ENCODE data around the gene OR6K2. TPM values are rescaled to one million over a fixed set of nuclear protein-coding genes. Genes with fewer than 3 reads are reported as not detected.
"Not testable (repeated sequence)": the region's sequence is repeated elsewhere in the genome, so short reads cannot be mapped to it uniquely, and the experiment has no call there.

The OR6K2 gene
- polyA plus RNA-seq, 3 donors: not detected

GRCh38 chr1:158691907-158692306 is 8.5 kb downstream of the OR6K2 start:
- peaks cover 3 to 9% (median 7%) of the 10 kb centered on the region in 7 donors for H3K9me3 Mint-ChIP-seq
- Histone ChIP-seq H3K79me2 (ENCODE audit: insufficient read depth, low read length) (no peaks in the 10 kb centered on the region), H3K27ac (ENCODE audit: low read depth in 1 of 2, low read length in 2 of 2) (no peak overlapping the region), H2AFZ (ENCODE audit: insufficient read depth, low read depth, low read length, poor library complexity, severe bottlenecking) (no peak overlapping the region), H3K4me3 (replicated peaks in 1 of 3; ENCODE audit: low read depth in 2 of 3, low read length in 3 of 3) (no peak overlapping the region), H4K20me1 (ENCODE audit: insufficient read depth, low read length) (no peaks in the 10 kb centered on the region), H3K4me1 (ENCODE audit: control insufficient read depth in 1 of 2, insufficient read depth in 2 of 2, low read length in 2 of 2) (peaks cover 0 to 2% of the 10 kb centered on the region in 2 donors), H3K9me3 (replicated peaks in 1 of 2; ENCODE audit: control insufficient read depth in 1 of 2, insufficient read depth in 1 of 2, low read length in 2 of 2) (no peaks in the 10 kb centered on the region), H3K9ac (ENCODE audit: insufficient read depth, low read length, poor library complexity, severe bottlenecking) (no peak overlapping the region), H3K27me3 (ENCODE audit: control insufficient read depth in 2 of 2, insufficient read depth in 2 of 2, low read length in 2 of 2) (peaks cover 0 to 3% of the 10 kb centered on the region in 2 donors), H3K36me3 (replicated peaks in 1 of 2; ENCODE audit: control insufficient read depth in 1 of 2, insufficient read depth in 2 of 2, low read length in 2 of 2) (no peaks in the 10 kb centered on the region), H3K4me2 (replicated peaks; ENCODE audit: extremely low read depth, low read length, poor library complexity, severe bottlenecking) (no peak overlapping the region)
- H3K4me3 Mint-ChIP-seq: no peak overlapping the region
- peaks cover 0 to 4% (median 0%) of the 10 kb centered on the region in 3 donors for H3K27me3 Mint-ChIP-seq (ENCODE audit: low read depth in 3 of 3)
- TF ChIP-seq CTCF (IDR thresholded peaks at IDR 0.05): no peak
- no peak overlapping the region for H3K27ac Mint-ChIP-seq
- intact Hi-C loops (cut with micrococcal nuclease): no loop called here
- no peak for DNase-seq
- no peaks in the 10 kb centered on the region for H3K36me3 Mint-ChIP-seq
- H3K4me1 Mint-ChIP-seq: peaks cover 1% of the 10 kb centered on the region

- H3K27me3 ChIP-seq (ENCODE audit: control insufficient read depth in 2 of 2, insufficient read depth in 2 of 2, low read length in 2 of 2); H3K36me3 ChIP-seq (replicated peaks in 1 of 2; ENCODE audit: control insufficient read depth in 1 of 2, insufficient read depth in 2 of 2, low read length in 2 of 2); intact Hi-C loops (cut with micrococcal nuclease); H2AFZ ChIP-seq (ENCODE audit: insufficient read depth, low read depth, low read length, poor library complexity, severe bottlenecking); H3K4me3 ChIP-seq (replicated peaks in 1 of 3; ENCODE audit: low read depth in 2 of 3, low read length in 3 of 3); H3K36me3 Mint-ChIP-seq; H3K4me3 Mint-ChIP-seq; H3K4me1 Mint-ChIP-seq; H3K9me3 Mint-ChIP-seq; DNase-seq; H3K79me2 ChIP-seq (ENCODE audit: insufficient read depth, low read length); H3K9ac ChIP-seq (ENCODE audit: insufficient read depth, low read length, poor library complexity, severe bottlenecking); H3K4me2 ChIP-seq (replicated peaks; ENCODE audit: extremely low read depth, low read length, poor library complexity, severe bottlenecking); H3K27ac ChIP-seq (ENCODE audit: low read depth in 1 of 2, low read length in 2 of 2); H3K4me1 ChIP-seq (ENCODE audit: control insufficient read depth in 1 of 2, insufficient read depth in 2 of 2, low read length in 2 of 2); H3K9me3 ChIP-seq (replicated peaks in 1 of 2; ENCODE audit: control insufficient read depth in 1 of 2, insufficient read depth in 1 of 2, low read length in 2 of 2); H3K27me3 Mint-ChIP-seq (ENCODE audit: low read depth in 3 of 3); H4K20me1 ChIP-seq (ENCODE audit: insufficient read depth, low read length); H3K27ac Mint-ChIP-seq: not testable (repeated sequence)
- no CpG with 5 or more reads among the region's 1 CpG for WGBS (ENCODE audit: insufficient coverage)
Observed at GRCh38 chr1:158691149-158691548, 9.3 kb downstream of the OR6K2 start.
